Activated CD4-positive, alpha-beta T cell treated with anti-CD3 and anti-CD28 coated beads for 36 hours (primary cell): ENCODE measurements around the gene LY6G6C. TPM values are rescaled to one million over a fixed set of nuclear protein-coding genes. Genes with fewer than 3 reads are reported as not detected.

Experiments used
- ATAC-seq: fragments of 200-7000 bp; cut with Tn5 transposase; one replicate; pipeline ENCODE4 v1.10.0; 2021; ENCODE audit warnings: mild to moderate bottlenecking, moderate library complexity
- CTCF ChIA-PET: fragments of 350-600 bp; sonication (Branson Sonifier 250); formaldehyde crosslinking; loops from one replicate; lab custom pipeline; 2021; ENCODE audit warnings: antibody characterized with exemption; lab: Charles Lee
- POLR2A ChIA-PET: fragments of 350-600 bp; sonication (Branson Sonifier 250); formaldehyde crosslinking; loops from one replicate; lab custom pipeline; 2021; ENCODE audit warnings: antibody characterized with exemption, inconsistent platforms; lab: Charles Lee
- DNase-seq: peaks from one replicate; pipeline ENCODE4 v3.0.0-alpha.2; 2020
- H3K27ac Mint-ChIP-seq: one replicate; pipeline ENCODE4 v1.8.0; 2021; ENCODE audit warnings: mixed read lengths
- H3K27me3 Mint-ChIP-seq: one replicate; pipeline ENCODE4 v1.8.0; 2021; ENCODE audit warnings: mixed read lengths
- H3K36me3 Mint-ChIP-seq: one replicate; pipeline ENCODE4 v1.8.0; 2021; ENCODE audit warnings: low read depth, mixed read lengths
- H3K4me1 Mint-ChIP-seq: one replicate; pipeline ENCODE4 v1.8.0; 2021; ENCODE audit warnings: mixed read lengths
- H3K4me3 Mint-ChIP-seq: one replicate; pipeline ENCODE4 v1.8.0; 2021; ENCODE audit warnings: mild to moderate bottlenecking, moderate library complexity, mixed read lengths
- H3K9me3 Mint-ChIP-seq: one replicate; pipeline ENCODE4 v1.8.0; 2021; ENCODE audit warnings: low read depth, mixed read lengths
- intact Hi-C, 2 experiments: fragments of 100-400 bp; cut with DNase I in 1 of 2; cut with micrococcal nuclease in 1 of 2; formaldehyde crosslinking; loops; one replicate each; pipeline versions ENCODE4 v1.14.2 to v1.15.1; 2022 to 2024; cut with DNase I, micrococcal nuclease
- total RNA-seq, 2 experiments: library from RNA; stranded (reverse); gene quantifications; one replicate each; pipeline ENCODE4 v1.2.3, GENCODE V29; 2021

The LY6G6C gene
- not detected for total RNA-seq

GRCh38 chr6:31721351-31722020 is at the start of gene LY6G6C:
Gene LY6G6C, minus strand, starts transcription at chr6:31721746. Its CDS starts 67 bp downstream, at chr6:31721679.
- ChIA-PET CTCF (interaction anchor here (0.6 to 0.9 kb wide), 3 partner anchors 10 to 18 kb away, joined by 3 to 4 read pairs (median 3); partner anchors contain the start of gene MSH5), POLR2A (no interaction called here)
- Mint-ChIP-seq H3K27me3 (no peaks in the 10 kb centered on the region), H3K36me3 (no peaks in the 10 kb centered on the region), H3K4me3 (no peak within 1 kb of the TSS), H3K9me3 (no peaks in the 10 kb centered on the region), H3K27ac (no peak within 1 kb of the TSS), H3K4me1 (peaks cover 11% of the 10 kb centered on the region)
- ATAC-seq (no peak), DNase-seq (no peak)
- intact Hi-C loops = no loop called here

GRCh38 chr6:31770860-31771259 is 49.3 kb upstream of the LY6G6C start:
- no peak for ATAC-seq
- peaks cover 24% of the 10 kb centered on the region for H3K4me1 Mint-ChIP-seq
- ChIA-PET POLR2A (no interaction called here), CTCF (interaction anchor here (0.6 to 2.6 kb wide), 10 partner anchors 28 to 470 kb away, joined by 3 to 15 read pairs (median 4); partner anchors contain the start of genes DDAH2, LSM2, LY6G6F and MSH5)
- no peaks in the 10 kb centered on the region for H3K9me3 Mint-ChIP-seq
- no peak for DNase-seq
- no peak overlapping the region for H3K4me3 Mint-ChIP-seq
- peaks cover 7% of the 10 kb centered on the region for H3K36me3 Mint-ChIP-seq
- H3K27me3 Mint-ChIP-seq = no peaks in the 10 kb centered on the region
- intact Hi-C loops = loop anchor here in 1 of 2 experiments (5.0 kb wide), 1 partner anchor 34 kb away; the partner anchor contains the start of gene CLIC1
- H3K27ac Mint-ChIP-seq = peak overlapping the region; percentile 14

GRCh38 chr6:31769684-31770371 is 48.3 kb upstream of the LY6G6C start:
- Mint-ChIP-seq H3K4me1 (peaks cover 19% of the 10 kb centered on the region), H3K4me3 (no peak overlapping the region), H3K36me3 (peaks cover 7% of the 10 kb centered on the region), H3K9me3 (no peaks in the 10 kb centered on the region), H3K27ac (peak overlapping the region; percentile 80), H3K27me3 (no peaks in the 10 kb centered on the region)
- POLR2A ChIA-PET = interaction anchor here (0.6 to 1.4 kb wide), 4 partner anchors 30 to 69 kb away, joined by 3 to 6 read pairs (median 4); partner anchors contain the start of gene MSH5
- CTCF ChIA-PET = interaction anchor here (0.6 to 2.6 kb wide), 31 partner anchors 10 to 464 kb away, joined by 3 to 15 read pairs (median 4); partner anchors contain the start of genes DDAH2, LSM2, LY6G6D and LY6G6F
- DNase-seq = peak; percentile 91
- peak; percentile 88 for ATAC-seq
- intact Hi-C loops = loop anchor here (1.0 to 5.0 kb wide), 3 partner anchors 33 to 90 kb away; partner anchors contain the start of genes CLIC1 (in 1 of the 2) and DDAH2 (in 1 of the 2)

- H3K9me3 Mint-ChIP-seq = no peaks in the 10 kb centered on the region
- intact Hi-C loops = loop anchor here in 1 of 2 experiments (1.0 kb wide), 2 partner anchors 39 to 88 kb away; partner anchors contain the start of gene DDAH2
- ATAC-seq (no peak), DNase-seq (no peak)
- H3K27me3 Mint-ChIP-seq = no peaks in the 10 kb centered on the region
- H3K4me3 Mint-ChIP-seq = no peak overlapping the region
- peaks cover 19% of the 10 kb centered on the region for H3K4me1 Mint-ChIP-seq
- ChIA-PET POLR2A (no interaction called here), CTCF (interaction anchor here (0.6 to 2.6 kb wide), 13 partner anchors 9 to 130 kb away, joined by 3 to 15 read pairs (median 4); partner anchors contain the start of genes DDAH2 and MSH5)
- H3K27ac Mint-ChIP-seq = no peak overlapping the region
- peaks cover 12% of the 10 kb centered on the region for H3K36me3 Mint-ChIP-seq
Measured at GRCh38 chr6:31768363-31769257, 47.1 kb upstream of the LY6G6C start.

- no peak for ATAC-seq
- Mint-ChIP-seq H3K9me3 (no peaks in the 10 kb centered on the region), H3K4me1 (peaks cover 8% of the 10 kb centered on the region), H3K27me3 (no peaks in the 10 kb centered on the region), H3K27ac (no peak overlapping the region), H3K36me3 (peaks cover 16% of the 10 kb centered on the region), H3K4me3 (no peak overlapping the region)
- POLR2A ChIA-PET = no interaction called here
- DNase-seq = no peak
- intact Hi-C loops = no loop called here
- CTCF ChIA-PET = no interaction called here
Measured at GRCh38 chr6:31767096-31767645, 45.6 kb upstream of the LY6G6C start.

GRCh38 chr6:31765910-31766794 is 44.6 kb upstream of the LY6G6C start:
- CTCF ChIA-PET = interaction anchor here (0.6 kb wide), 1 partner anchor 25 kb away, joined by 3 read pairs; no protein-coding TSS in a partner anchor
- ATAC-seq = no peak
- POLR2A ChIA-PET = interaction anchor here (0.6 to 0.9 kb wide), 2 partner anchors 142 to 359 kb away, joined by 3 read pairs; no protein-coding TSS in a partner anchor
- H3K4me1 Mint-ChIP-seq = peaks cover under 1% of the 10 kb centered on the region
- intact Hi-C loops = no loop called here
- H3K9me3 Mint-ChIP-seq = no peaks in the 10 kb centered on the region
- no peak overlapping the region for H3K4me3 Mint-ChIP-seq
- peaks cover 17% of the 10 kb centered on the region for H3K36me3 Mint-ChIP-seq
- H3K27ac Mint-ChIP-seq = no peak overlapping the region
- H3K27me3 Mint-ChIP-seq = no peaks in the 10 kb centered on the region
- no peak for DNase-seq

GRCh38 chr6:31765559-31765909 is 44.0 kb upstream of the LY6G6C start:
- Mint-ChIP-seq H3K4me1 (no peaks in the 10 kb centered on the region), H3K27ac (no peak overlapping the region), H3K36me3 (peaks cover 22% of the 10 kb centered on the region), H3K27me3 (no peaks in the 10 kb centered on the region), H3K9me3 (no peaks in the 10 kb centered on the region), H3K4me3 (no peak overlapping the region)
- POLR2A ChIA-PET = interaction anchor here (0.6 to 0.9 kb wide), 2 partner anchors 141 to 359 kb away, joined by 3 read pairs; no protein-coding TSS in a partner anchor
- no peak for ATAC-seq
- no peak for DNase-seq
- intact Hi-C loops = no loop called here
- CTCF ChIA-PET = no interaction called here

GRCh38 chr6:31764198-31764597 is 42.7 kb upstream of the LY6G6C start:
- no peak overlapping the region for H3K4me3 Mint-ChIP-seq
- CTCF ChIA-PET = no interaction called here
- H3K27ac Mint-ChIP-seq = no peak overlapping the region

GRCh38 chr6:31763619-31763940 is 42.0 kb upstream of the LY6G6C start:
- H3K4me3 Mint-ChIP-seq = no peak overlapping the region
- ATAC-seq (no peak), DNase-seq (no peak)
- H3K27me3 Mint-ChIP-seq = no peaks in the 10 kb centered on the region
- H3K4me1 Mint-ChIP-seq = no peaks in the 10 kb centered on the region
- intact Hi-C loops = no loop called here
- H3K27ac Mint-ChIP-seq = no peak overlapping the region
- ChIA-PET POLR2A (no interaction called here), CTCF (no interaction called here)
- H3K36me3 Mint-ChIP-seq = peaks cover 42% of the 10 kb centered on the region
- no peaks in the 10 kb centered on the region for H3K9me3 Mint-ChIP-seq

More at GRCh38 chr6:31764198-31764597, 42.7 kb upstream of the LY6G6C start:
- POLR2A ChIA-PET = no interaction called here
- no peaks in the 10 kb centered on the region for H3K4me1 Mint-ChIP-seq
- H3K27me3 Mint-ChIP-seq = no peaks in the 10 kb centered on the region
- DNase-seq (no peak), ATAC-seq (peak; percentile 20)
- H3K9me3 Mint-ChIP-seq = no peaks in the 10 kb centered on the region
- intact Hi-C loops = no loop called here
- H3K36me3 Mint-ChIP-seq = peaks cover 36% of the 10 kb centered on the region
